ENCODE results near the gene FAM171A1. TPM values are rescaled to one million over a fixed set of nuclear protein-coding genes. Genes with fewer than 3 reads are reported as not detected.

The FAM171A1 gene
- total and polyA plus RNA-seq, 2 experiments from 2014 or later = 24.4 to 29.5 TPM

- Histone ChIP-seq H3K9me2 (replicated peaks; ENCODE audit: insufficient read depth) (no peaks in the 10 kb centered on the region), H3K4me2 (no peak overlapping the region), H3K79me2 (no peaks in the 10 kb centered on the region), H2AFZ (no peak overlapping the region), H3K9me3 (ENCODE audit: low read depth) (no peaks in the 10 kb centered on the region), H3K4me3 (no peak overlapping the region), H4K20me1 (ENCODE audit: insufficient read depth, poor library complexity, severe bottlenecking) (no peaks in the 10 kb centered on the region), H3K27me3 (no peaks in the 10 kb centered on the region), H3K36me3 (replicated peaks; ENCODE audit: insufficient read depth, low read depth) (no peaks in the 10 kb centered on the region), H3K4me1 (ENCODE audit: insufficient read depth) (no peaks in the 10 kb centered on the region), H3K27ac (no peak overlapping the region)
- no peak for DNase-seq (ENCODE audit: low spot score)
- TF ChIP-seq EZH2 (IDR thresholded peaks at IDR 0.05; ENCODE audit: borderline replicate concordance) = no peak
- no peak for TF ChIP-seq EZH2phosphoT487 (IDR thresholded peaks at IDR 0.05; ENCODE audit: low read depth, severe bottlenecking, unreplicated experiment)
- WGBS (ENCODE audit: low lambda C conversion rate, missing lambda C conversion rate) = 89% methylated on average over 5 of the region's 5 CpGs
Observed at GRCh38 chr10:15227611-15228372, 143.3 kb downstream of the FAM171A1 start.

GRCh38 chr10:15225511-15225910, 145.6 kb downstream of the FAM171A1 start:
- WGBS (ENCODE audit: low lambda C conversion rate, missing lambda C conversion rate) = 99% methylated on average over 9 of the region's 10 CpGs
- H3K4me1 ChIP-seq (ENCODE audit: insufficient read depth) = no peaks in the 10 kb centered on the region
- no peaks in the 10 kb centered on the region for H3K79me2 ChIP-seq
- H3K27ac ChIP-seq = no peak overlapping the region
- no peak overlapping the region for H2AFZ ChIP-seq
- no peaks in the 10 kb centered on the region for H3K36me3 ChIP-seq (replicated peaks; ENCODE audit: insufficient read depth, low read depth)
- TF ChIP-seq EZH2phosphoT487 (IDR thresholded peaks at IDR 0.05; ENCODE audit: low read depth, severe bottlenecking, unreplicated experiment) (no peak), EZH2 (IDR thresholded peaks at IDR 0.05; ENCODE audit: borderline replicate concordance) (no peak), CTCF (IDR thresholded peaks at IDR 0.05; ENCODE audit: poor library complexity) (no peak)
- no peak overlapping the region for H3K4me3 ChIP-seq
- no peak overlapping the region for H3K4me2 ChIP-seq
- no peaks in the 10 kb centered on the region for H3K9me3 ChIP-seq (ENCODE audit: low read depth)
- no peaks in the 10 kb centered on the region for H3K27me3 ChIP-seq
- DNase-seq (ENCODE audit: low spot score) = no peak
- no peaks in the 10 kb centered on the region for H4K20me1 ChIP-seq (ENCODE audit: insufficient read depth, poor library complexity, severe bottlenecking)
- H3K9me2 ChIP-seq (replicated peaks; ENCODE audit: insufficient read depth) = no peaks in the 10 kb centered on the region

- Histone ChIP-seq H3K79me2 (no peaks in the 10 kb centered on the region), H3K27ac (no peak overlapping the region), H3K4me2 (no peak overlapping the region), H3K9me2 (replicated peaks; ENCODE audit: insufficient read depth) (no peaks in the 10 kb centered on the region), H3K4me3 (no peak overlapping the region), H3K4me1 (ENCODE audit: insufficient read depth) (no peaks in the 10 kb centered on the region), H3K36me3 (replicated peaks; ENCODE audit: insufficient read depth, low read depth) (no peaks in the 10 kb centered on the region), H3K9me3 (ENCODE audit: low read depth) (no peaks in the 10 kb centered on the region), H4K20me1 (ENCODE audit: insufficient read depth, poor library complexity, severe bottlenecking) (no peaks in the 10 kb centered on the region), H3K27me3 (no peaks in the 10 kb centered on the region), H2AFZ (no peak overlapping the region)
- 79% methylated on average over 5 of the region's 5 CpGs for WGBS (ENCODE audit: low lambda C conversion rate, missing lambda C conversion rate)
- no peak for DNase-seq (ENCODE audit: low spot score)
- TF ChIP-seq EZH2phosphoT487 (IDR thresholded peaks at IDR 0.05; ENCODE audit: low read depth, severe bottlenecking, unreplicated experiment) = no peak
Observed at GRCh38 chr10:15224948-15225347, 146.1 kb downstream of the FAM171A1 start.

GRCh38 chr10:15223174-15223573, 147.9 kb downstream of the FAM171A1 start:
- whole genome bisulfite sequencing (ENCODE audit: low lambda C conversion rate, missing lambda C conversion rate) = 88% methylated on average over 6 of the region's 6 CpGs
- no peaks in the 10 kb centered on the region for H4K20me1 ChIP-seq (ENCODE audit: insufficient read depth, poor library complexity, severe bottlenecking)
- H3K36me3 ChIP-seq (replicated peaks; ENCODE audit: insufficient read depth, low read depth) = no peaks in the 10 kb centered on the region
- H3K9me2 ChIP-seq (replicated peaks; ENCODE audit: insufficient read depth) = no peaks in the 10 kb centered on the region
- H3K4me1 ChIP-seq (ENCODE audit: insufficient read depth) = no peaks in the 10 kb centered on the region
- H2AFZ ChIP-seq = no peak overlapping the region
- no peak overlapping the region for H3K4me3 ChIP-seq
- H3K79me2 ChIP-seq = no peaks in the 10 kb centered on the region
- H3K27ac ChIP-seq = no peak overlapping the region
- TF ChIP-seq CTCF (IDR thresholded peaks at IDR 0.05; ENCODE audit: poor library complexity) (no peak), EZH2 (IDR thresholded peaks at IDR 0.05; ENCODE audit: borderline replicate concordance) (no peak), EZH2phosphoT487 (IDR thresholded peaks at IDR 0.05; ENCODE audit: low read depth, severe bottlenecking, unreplicated experiment) (no peak)
- no peaks in the 10 kb centered on the region for H3K27me3 ChIP-seq
- no peaks in the 10 kb centered on the region for H3K9me3 ChIP-seq (ENCODE audit: low read depth)
- DNase-seq (ENCODE audit: low spot score) = no peak
- H3K4me2 ChIP-seq = no peak overlapping the region
